WERI-Rb-1 (cell line): ENCODE data around the gene CCDC184.
A peak's percentile ranks its signal among the peaks of the same experiment; 100 is the strongest.

ENCODE experiments used
- DNase-seq: peaks from one replicate; pipeline ENCODE4 v3.0.0-alpha.2; 2020
- H3K27ac ChIP-seq: fragments of 250-450 bp; sonication (Bioruptor Pico); 2 replicates; pipeline ENCODE4 v1.5.1; 2020; ENCODE audit warnings: mild to moderate bottlenecking, moderate library complexity
- H3K27me3 ChIP-seq: fragments of 250-450 bp; sonication (Bioruptor Pico); 2 replicates; pipeline ENCODE4 v1.5.1; 2021; ENCODE audit warnings: mild to moderate bottlenecking, low read depth, moderate library complexity; ENCODE audit not compliant: insufficient read depth, severe bottlenecking
- H3K36me3 ChIP-seq: fragments of 250-450 bp; sonication (Bioruptor Pico); 2 replicates; pipeline ENCODE4 v1.5.1; 2020; ENCODE audit warnings: mild to moderate bottlenecking, moderate library complexity
- H3K4me3 ChIP-seq: 2 replicates; pipeline ENCODE4 v1.5.1; 2011; ENCODE audit warnings: low read depth, mild to moderate bottlenecking, control low read depth, low read length
- H3K9me3 ChIP-seq: fragments of 250-450 bp; sonication (Bioruptor Pico); 2 replicates; pipeline ENCODE4 v1.5.1; 2021; ENCODE audit warnings: mild to moderate bottlenecking, moderate library complexity; ENCODE audit not compliant: severe bottlenecking
- CTCF ChIP-seq: IDR thresholded peaks from 2 replicates; pipeline ENCODE4 v1.5.1; 2011; ENCODE audit warnings: low read depth, mild to moderate bottlenecking, control low read depth, inconsistent platforms, low read length

The CCDC184 gene

GRCh38 chr12:48182631-48183030 is 813 bp upstream of the CCDC184 start:
- no peak for DNase-seq
- no peak overlapping the region for H3K27ac ChIP-seq
- peaks cover 81% of the 10 kb centered on the region for H3K27me3 ChIP-seq
- TF ChIP-seq CTCF: no peak
- H3K36me3 ChIP-seq: no peaks in the 10 kb centered on the region
- peak overlapping the region; percentile 53 for H3K4me3 ChIP-seq
- no peaks in the 10 kb centered on the region for H3K9me3 ChIP-seq

- H3K27me3 ChIP-seq: peaks cover 87% of the 10 kb centered on the region
- no peak for DNase-seq
- H3K9me3 ChIP-seq: no peaks in the 10 kb centered on the region
- no peak overlapping the region for H3K27ac ChIP-seq
- TF ChIP-seq CTCF: no peak
- no peaks in the 10 kb centered on the region for H3K36me3 ChIP-seq
- peak overlapping the region; percentile 53 for H3K4me3 ChIP-seq
Measured at GRCh38 chr12:48183876-48184548, 568 bp downstream of the CCDC184 start.

GRCh38 chr12:48184549-48184922 is 1.1 kb downstream of the CCDC184 start:
- TF ChIP-seq CTCF: no peak
- peaks cover 86% of the 10 kb centered on the region for H3K27me3 ChIP-seq
- no peak overlapping the region for H3K4me3 ChIP-seq
- H3K27ac ChIP-seq: no peak overlapping the region
- no peaks in the 10 kb centered on the region for H3K9me3 ChIP-seq
- no peaks in the 10 kb centered on the region for H3K36me3 ChIP-seq
- DNase-seq: no peak

GRCh38 chr12:48185181-48185919 is 1.9 kb downstream of the CCDC184 start:
- no peaks in the 10 kb centered on the region for H3K36me3 ChIP-seq
- no peak for TF ChIP-seq CTCF
- H3K9me3 ChIP-seq: no peaks in the 10 kb centered on the region
- no peak for DNase-seq
- peaks cover 85% of the 10 kb centered on the region for H3K27me3 ChIP-seq
- no peak overlapping the region for H3K27ac ChIP-seq
- H3K4me3 ChIP-seq: no peak overlapping the region

GRCh38 chr12:48187916-48188695 is 4.7 kb downstream of the CCDC184 start:
- DNase-seq: no peak
- H3K27ac ChIP-seq: no peak overlapping the region
- no peak for TF ChIP-seq CTCF
- no peaks in the 10 kb centered on the region for H3K9me3 ChIP-seq
- H3K36me3 ChIP-seq: no peaks in the 10 kb centered on the region
- H3K27me3 ChIP-seq: peaks cover 66% of the 10 kb centered on the region
- no peak overlapping the region for H3K4me3 ChIP-seq
